Tibial nerve (tissue), 4 donors: ENCODE data around the gene PTPRA. TPM values are rescaled to one million over a fixed set of nuclear protein-coding genes. Genes with fewer than 3 reads are reported as not detected.

Experiments used
- DNase-seq, 2 donors: peaks; one replicate each; pipeline ENCODE4 v3.0.0-alpha.2; 2019; ENCODE audit warnings: low spot score in 2 of 2
- H3K27ac ChIP-seq, 4 donors: fragments of 200-600 bp; sonication (generic) in 3 of 4; one replicate each; pipeline ENCODE4 v1.5.1; 2017 to 2019; ENCODE audit warnings: mild to moderate bottlenecking in 1 of 4
- H3K27me3 ChIP-seq, 2 donors: fragments of 200-600 bp; sonication (generic) in 1 of 2; one replicate each; pipeline versions ENCODE4 v1.5.1 to v1.6.0; 2017 to 2019
- H3K36me3 ChIP-seq, 3 donors: fragments of 200-600 bp; sonication (generic); one replicate each; pipeline ENCODE4 v1.5.1; 2018 to 2019
- H3K4me1 ChIP-seq, 4 donors: fragments of 200-600 bp; sonication (generic) in 3 of 4; one replicate each; pipeline ENCODE4 v1.5.1; 2017 to 2019
- H3K4me3 ChIP-seq, 4 donors: fragments of 200-600 bp; sonication (generic) in 3 of 4; one replicate each; pipeline ENCODE4 v1.5.1; 2017 to 2019; ENCODE audit warnings: mild to moderate bottlenecking in 1 of 4, moderate library complexity in 1 of 4
- H3K9me3 ChIP-seq, 4 donors: fragments of 200-600 bp; sonication (generic) in 3 of 4; one replicate each; pipeline ENCODE4 v1.5.1; 2017 to 2019
- CTCF ChIP-seq, 5 experiments: fragments of 200-600 bp in 3 of 5; fragments of 450-650 bp in 2 of 5; sonication (generic) in 3 of 5; IDR thresholded peaks; one replicate each; pipeline ENCODE4 v1.5.1; 2016 to 2019; ENCODE audit warnings: antibody characterized with exemption in 5 of 5, mild to moderate bottlenecking in 3 of 5, moderate library complexity in 2 of 5
- EP300 ChIP-seq, 2 donors: sonication (generic); formaldehyde crosslinking; IDR thresholded peaks; one replicate each; pipeline ENCODE4 v1.6.1; 2017; ENCODE audit warnings: antibody characterized with exemption in 2 of 2, mild to moderate bottlenecking in 1 of 2
- POLR2A ChIP-seq, 2 donors: fragments of 450-650 bp; IDR thresholded peaks; one replicate each; pipeline ENCODE4 v1.6.1; 2017; ENCODE audit warnings: antibody characterized with exemption in 2 of 2, mild to moderate bottlenecking in 2 of 2, moderate library complexity in 2 of 2
- WGBS, 2 donors: methylation state at CpG; one replicate each; pipeline ENCODE4 v1.1.5; 2018; 5-methylcytosine and 5-hydroxymethylcytosine counted together
- total RNA-seq, 4 donors: library from RNA; depleted of rRNA; stranded (reverse); fragments of >200 nt; gene quantifications; one replicate each; pipeline ENCODE4 v1.1.0, GENCODE V29; 2016

The PTPRA gene
- total RNA-seq, 4 donors from 2014 or later, result 46.3 to 119 (median 67.4) TPM

GRCh38 chr20:2851086-2851485, 22.2 kb upstream of the PTPRA start:
- no peak for DNase-seq
- Histone ChIP-seq H3K4me1 (peaks cover 0 to 7% (median 0%) of the 10 kb centered on the region in 4 donors), H3K9me3 (no peaks in the 10 kb centered on the region), H3K27ac (no peak overlapping the region), H3K4me3 (no peak overlapping the region), H3K27me3 (no peaks in the 10 kb centered on the region), H3K36me3 (peaks cover 0 to 18% (median 0%) of the 10 kb centered on the region in 3 donors)
- TF ChIP-seq POLR2A (IDR thresholded peaks at IDR 0.05) (no peak), CTCF (IDR thresholded peaks at IDR 0.05) (no peak), EP300 (IDR thresholded peaks at IDR 0.05) (no peak)
- WGBS, 2 donors, result 86 to 91% methylated on average over 8 to 10 of the region's 10 CpGs

- Histone ChIP-seq H3K4me3 (no peak overlapping the region), H3K9me3 (no peaks in the 10 kb centered on the region), H3K36me3 (peaks cover 0 to 40% (median 4%) of the 10 kb centered on the region in 3 donors), H3K27me3 (no peaks in the 10 kb centered on the region), H3K4me1 (no peaks in the 10 kb centered on the region), H3K27ac (no peak overlapping the region)
- 91 to 92% methylated on average over 2 of the region's 2 CpGs for WGBS, 2 donors
- TF ChIP-seq CTCF (IDR thresholded peaks at IDR 0.05) (no peak), POLR2A (IDR thresholded peaks at IDR 0.05) (no peak), EP300 (IDR thresholded peaks at IDR 0.05) (no peak)
- DNase-seq, result no peak
These were observed 14.7 kb upstream of the PTPRA start for GRCh38 chr20:2858591-2858990.

- WGBS, 2 donors, result 88 to 91% methylated on average over 4 of the region's 4 CpGs
- H3K36me3 ChIP-seq, result peaks cover 4 to 49% (median 4%) of the 10 kb centered on the region in 3 donors
- no peak for DNase-seq
These were observed 13.8 kb upstream of the PTPRA start for GRCh38 chr20:2859330-2860121.

GRCh38 chr20:2864626-2865025, 8.7 kb upstream of the PTPRA start:
- Histone ChIP-seq H3K36me3 (peaks cover 4 to 78% (median 4%) of the 10 kb centered on the region in 3 donors), H3K27me3 (no peaks in the 10 kb centered on the region), H3K27ac (no peak overlapping the region), H3K4me3 (no peak overlapping the region), H3K9me3 (no peaks in the 10 kb centered on the region), H3K4me1 (peaks cover 0 to 21% (median 0%) of the 10 kb centered on the region in 4 donors)
- DNase-seq, result no peak
- WGBS, 2 donors, result 92 to 96% methylated on average over 11 to 12 of the region's 12 CpGs
- TF ChIP-seq POLR2A (IDR thresholded peaks at IDR 0.05), result no peak

More at GRCh38 chr20:2859330-2860121, 13.8 kb upstream of the PTPRA start:
- Histone ChIP-seq H3K27me3 (no peaks in the 10 kb centered on the region), H3K4me1 (no peaks in the 10 kb centered on the region), H3K4me3 (no peak overlapping the region), H3K9me3 (no peaks in the 10 kb centered on the region), H3K27ac (no peak overlapping the region)
- TF ChIP-seq CTCF (IDR thresholded peaks at IDR 0.05) (no peak), EP300 (IDR thresholded peaks at IDR 0.05) (no peak), POLR2A (IDR thresholded peaks at IDR 0.05) (no peak)

GRCh38 chr20:2865101-2865500, 8.2 kb upstream of the PTPRA start:
- Histone ChIP-seq H3K36me3 (peaks cover 4 to 73% (median 4%) of the 10 kb centered on the region in 3 donors), H3K27me3 (no peaks in the 10 kb centered on the region), H3K4me3 (no peak overlapping the region), H3K27ac (no peak overlapping the region), H3K4me1 (peaks cover 0 to 24% (median 0%) of the 10 kb centered on the region in 4 donors), H3K9me3 (no peaks in the 10 kb centered on the region)
- DNase-seq, result no peak
- WGBS, 2 donors, result 96 to 98% methylated on average over 10 of the region's 10 CpGs
- TF ChIP-seq CTCF (IDR thresholded peaks at IDR 0.05) (no peak), POLR2A (IDR thresholded peaks at IDR 0.05) (no peak), EP300 (IDR thresholded peaks at IDR 0.05) (no peak)
